ENCODE data around the gene FBXL4.

- TF ChIP-seq CTCF (IDR thresholded peaks at IDR 0.05; ENCODE audit: borderline replicate concordance, extremely low read depth, low read length, poor library complexity, severe bottlenecking) (no peak), EZH2 (IDR thresholded peaks at IDR 0.05; ENCODE audit: borderline replicate concordance, low read depth, low read length, severe bottlenecking) (no peak)
Observed at GRCh38 chr6:98877250-98877649, 70.5 kb downstream of the FBXL4 start.

Data from DND-41 (cell line).